ENCODE data around the gene TCF20.
A peak's percentile ranks its signal among the peaks of the same experiment; 100 is the strongest.

The TCF20 gene

DNA sequence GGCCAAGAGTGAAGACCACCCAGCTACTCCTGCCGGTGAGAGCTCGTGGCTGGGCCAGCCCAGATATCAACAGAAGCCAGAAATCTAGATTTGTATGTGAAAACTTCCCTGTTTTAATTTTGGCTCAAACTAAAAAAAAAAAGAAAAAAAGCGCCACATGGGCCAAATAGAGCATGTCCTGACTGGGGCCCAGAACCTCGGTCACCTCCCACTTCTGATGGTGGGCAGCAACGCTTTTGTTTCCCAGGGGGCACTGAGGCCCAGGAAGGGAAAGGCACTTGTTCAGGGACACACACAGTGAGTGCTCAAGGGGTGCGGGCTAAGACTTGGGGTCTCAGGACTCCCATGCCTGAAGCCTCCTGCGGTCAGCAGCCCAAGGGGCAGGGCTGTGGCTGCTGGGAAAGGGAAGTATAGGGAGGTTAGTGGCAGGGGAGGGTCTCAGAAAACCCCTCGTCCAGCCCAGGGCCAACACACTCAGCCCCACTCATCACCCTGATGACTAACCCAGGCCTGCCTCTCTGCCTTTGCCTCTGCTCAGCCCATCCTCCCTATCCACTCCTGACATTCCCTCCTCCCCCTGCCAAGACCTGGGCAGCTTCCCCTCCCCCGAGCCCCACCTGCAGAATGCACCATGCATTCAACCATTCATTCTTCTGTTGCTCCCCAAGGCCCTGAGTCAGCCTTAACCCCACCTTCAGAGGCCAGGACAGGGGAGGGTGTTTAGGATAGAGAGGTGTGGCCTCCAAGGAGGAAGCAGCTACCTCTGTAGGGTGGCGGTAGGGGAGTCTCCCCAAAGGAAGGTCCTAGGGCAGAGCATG lies 30.0 kb upstream of the TCF20 start:
- peak in 1 of 2 donors; percentile 15 for DNase-seq

DNA sequence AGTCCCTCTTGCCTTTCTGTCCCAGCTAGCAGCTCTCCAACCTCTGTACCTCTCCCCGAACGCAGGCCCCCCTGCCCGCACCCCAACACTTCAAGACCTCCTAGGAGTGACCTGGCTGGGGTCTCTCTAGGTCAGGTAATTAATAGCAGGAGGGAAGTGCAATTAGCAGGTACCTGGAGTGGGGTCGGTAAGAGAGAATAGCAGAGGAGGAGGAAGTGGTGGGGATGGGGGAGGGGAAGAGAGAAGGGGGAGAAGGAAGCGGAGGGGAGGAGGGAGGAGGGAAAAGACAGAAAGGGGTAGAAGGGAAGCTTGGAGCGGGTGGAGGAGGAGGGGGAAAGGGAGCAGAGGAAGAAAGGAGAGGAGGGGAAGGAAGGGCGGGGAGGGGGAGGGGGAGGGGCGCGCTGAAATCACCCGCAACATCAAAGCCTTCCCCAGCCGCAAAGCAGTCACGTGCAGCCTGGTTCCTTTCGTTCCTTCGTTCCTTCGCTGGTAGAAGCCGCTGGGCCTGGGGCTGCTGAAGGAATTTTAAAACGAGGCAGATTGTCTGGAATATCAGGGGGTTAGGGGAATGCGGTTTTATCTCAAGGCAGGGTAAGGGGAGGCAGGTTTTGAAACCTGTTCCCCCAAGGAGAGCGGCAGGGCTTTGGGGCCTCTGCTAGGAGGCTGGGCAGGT lies 29.3 kb upstream of the TCF20 start:
- DNase-seq = no peak

DNA sequence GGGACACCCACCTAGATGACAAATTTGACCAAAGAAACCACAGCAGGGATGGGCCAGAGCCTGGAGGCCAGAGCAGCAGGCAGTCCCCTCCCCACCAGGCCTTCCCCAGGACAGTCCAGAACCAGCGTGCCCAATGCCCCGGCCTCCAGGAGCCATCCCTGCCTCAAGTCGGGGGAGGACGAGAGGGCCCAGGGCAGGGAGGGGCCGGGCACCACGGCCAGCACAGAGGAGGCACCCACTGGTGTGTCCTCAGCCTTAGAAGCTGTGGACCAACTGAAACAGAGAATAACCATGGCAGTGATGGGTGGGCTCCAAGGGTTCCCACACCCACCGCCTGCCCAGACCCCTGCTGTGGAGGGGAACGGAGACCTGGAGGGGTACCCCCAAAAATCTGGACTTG lies 28.3 kb upstream of the TCF20 start:
- no peak for DNase-seq

DNA sequence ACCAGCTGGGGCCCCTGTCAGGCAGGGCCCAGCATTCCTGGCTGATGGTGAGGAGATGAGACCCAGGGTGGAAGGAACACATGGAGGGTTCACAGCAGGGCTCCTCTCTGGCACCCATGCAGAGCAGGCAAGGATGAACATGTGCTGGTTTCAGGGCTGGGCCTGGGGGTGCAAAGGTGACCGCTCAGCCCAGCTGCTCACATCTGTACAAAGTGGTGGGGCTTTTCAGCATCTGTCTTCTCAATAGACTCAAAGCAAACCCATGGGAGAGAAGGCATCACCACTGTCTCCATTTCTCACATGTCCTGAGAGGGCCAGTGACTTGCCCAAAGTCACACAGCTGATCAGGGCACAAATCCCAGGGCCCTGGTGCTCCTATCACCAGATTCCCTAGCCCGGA lies 27.3 kb upstream of the TCF20 start:
- DNase-seq = no peak

DNA sequence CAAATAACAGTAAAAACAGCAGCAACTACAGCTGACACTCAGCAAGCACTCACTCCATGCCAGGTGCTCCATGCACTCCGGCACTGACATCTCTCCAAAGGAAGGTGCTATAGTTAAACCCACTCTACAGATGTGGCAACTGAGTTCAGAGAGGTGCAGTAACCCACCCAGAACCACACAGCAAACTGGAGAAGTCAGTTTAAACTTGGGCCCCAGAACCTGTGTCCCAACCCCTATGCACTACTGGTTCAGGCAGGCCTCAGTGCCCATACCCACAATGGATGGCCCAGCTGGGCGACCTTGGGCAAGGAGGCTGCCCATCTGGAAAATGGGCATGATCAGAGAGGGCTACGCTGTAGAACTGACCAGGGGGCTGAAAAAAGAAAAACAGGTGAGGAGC lies 26.4 kb upstream of the TCF20 start:
- no peak for DNase-seq

DNA sequence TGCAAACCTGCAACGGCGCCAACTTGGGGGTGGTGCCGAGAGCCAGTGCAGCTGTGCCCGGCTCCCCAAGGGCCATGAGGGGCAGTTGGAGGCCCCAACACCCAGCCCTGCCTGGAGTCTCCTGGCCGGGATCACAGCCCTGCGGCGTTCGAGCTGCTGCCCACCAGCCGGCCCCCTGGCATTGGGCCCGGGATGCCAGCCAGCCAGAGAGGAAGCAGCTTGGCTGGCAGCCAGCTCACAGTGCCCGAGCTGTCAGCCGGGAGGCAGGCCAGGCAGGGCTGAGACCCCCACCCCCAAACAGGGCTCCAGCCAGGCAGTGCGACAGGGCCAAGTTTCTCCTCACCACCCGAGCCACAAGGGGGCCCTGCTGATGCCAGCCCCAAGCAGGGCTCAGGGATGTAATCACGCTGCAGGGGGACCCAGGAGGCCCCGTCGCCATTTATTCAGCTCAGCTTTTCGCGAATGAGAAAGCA lies 26.0 kb upstream of the TCF20 start:
- DNase-seq = no peak

DNA sequence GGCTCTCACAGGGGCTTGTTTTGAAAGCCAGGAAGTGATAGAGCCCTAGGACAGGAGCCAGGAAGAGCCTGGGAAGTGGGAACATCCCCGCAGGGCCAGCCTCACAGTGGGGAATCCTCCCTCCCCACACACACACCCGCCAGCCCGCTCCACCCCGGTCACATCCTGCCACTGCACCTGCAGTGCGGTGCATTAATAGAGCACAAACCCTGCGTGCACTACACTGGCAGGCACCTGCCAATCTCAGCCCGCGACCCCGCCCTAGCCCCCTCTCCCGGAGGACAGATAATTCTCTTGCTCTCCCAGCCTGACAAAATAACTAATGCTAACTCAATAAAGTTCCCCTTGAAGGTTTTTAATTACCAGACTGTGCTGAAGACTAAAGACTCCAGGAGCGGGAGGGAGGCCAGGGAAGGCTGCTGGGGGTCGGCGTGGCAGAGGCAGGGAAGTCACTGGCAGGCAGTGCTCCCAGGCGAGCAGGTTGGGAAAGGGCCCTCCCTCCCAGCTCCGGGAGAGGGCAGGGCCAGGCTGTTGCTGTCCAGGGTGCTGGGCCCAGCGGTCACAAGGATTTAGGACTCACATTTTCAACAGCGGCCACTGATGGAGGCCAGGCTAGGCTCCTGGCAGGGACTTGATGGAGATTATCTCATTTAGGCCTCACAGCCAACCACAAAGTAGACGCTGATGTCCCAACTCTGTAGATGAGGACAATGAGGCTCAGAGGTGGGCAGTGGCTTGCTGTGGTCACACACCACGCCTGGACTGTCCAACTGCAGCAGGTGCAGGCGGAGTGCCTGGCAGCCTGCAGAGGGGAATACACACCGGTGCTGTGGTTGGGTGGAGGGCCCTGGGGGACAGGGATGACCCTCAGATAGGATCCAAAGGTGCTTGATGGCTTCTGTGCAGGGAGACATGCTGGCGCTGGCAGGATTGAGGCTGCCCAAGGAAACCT lies 23.9 kb upstream of the TCF20 start:
- DNase-seq = peak in 1 of 2 donors; percentile 20

DNA sequence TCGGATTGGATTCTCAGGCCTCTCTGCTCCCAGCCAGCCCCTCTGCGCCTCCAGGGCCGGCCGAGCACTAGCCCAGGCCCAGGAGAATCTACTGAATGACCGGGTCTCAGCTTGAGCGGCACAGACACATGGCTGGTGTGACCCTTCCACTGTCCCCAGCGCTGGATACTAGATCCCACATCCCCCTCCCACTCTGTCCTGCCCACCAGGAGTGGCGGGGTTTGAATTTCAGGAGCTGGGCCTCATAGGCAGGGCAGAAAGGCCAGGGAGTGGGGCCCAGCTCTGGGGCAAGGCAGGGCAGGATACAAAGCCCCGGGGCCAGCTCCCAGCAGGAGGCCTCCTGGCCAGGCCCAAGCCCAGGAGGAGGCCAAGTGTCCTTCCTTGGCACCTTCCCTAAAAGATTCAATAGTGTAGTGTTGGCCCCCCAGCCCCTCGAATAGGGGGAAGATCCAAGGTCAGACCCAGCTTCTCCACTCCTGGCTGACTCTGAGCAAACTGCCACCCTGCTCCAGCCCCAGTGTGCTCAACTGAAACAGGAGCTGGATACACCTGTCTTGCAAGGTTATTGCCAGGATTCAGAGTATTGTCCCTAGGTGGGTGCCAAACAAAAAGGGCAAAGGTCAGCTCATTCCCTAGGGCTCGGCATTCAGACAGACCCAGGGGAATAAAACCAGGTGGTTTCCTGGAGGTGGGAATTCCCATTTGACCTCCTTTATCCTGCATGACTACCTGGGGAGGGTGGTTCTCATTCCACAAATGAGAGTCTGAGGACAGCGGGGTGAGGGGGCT lies 22.5 kb upstream of the TCF20 start:
- no peak for DNase-seq

DNA sequence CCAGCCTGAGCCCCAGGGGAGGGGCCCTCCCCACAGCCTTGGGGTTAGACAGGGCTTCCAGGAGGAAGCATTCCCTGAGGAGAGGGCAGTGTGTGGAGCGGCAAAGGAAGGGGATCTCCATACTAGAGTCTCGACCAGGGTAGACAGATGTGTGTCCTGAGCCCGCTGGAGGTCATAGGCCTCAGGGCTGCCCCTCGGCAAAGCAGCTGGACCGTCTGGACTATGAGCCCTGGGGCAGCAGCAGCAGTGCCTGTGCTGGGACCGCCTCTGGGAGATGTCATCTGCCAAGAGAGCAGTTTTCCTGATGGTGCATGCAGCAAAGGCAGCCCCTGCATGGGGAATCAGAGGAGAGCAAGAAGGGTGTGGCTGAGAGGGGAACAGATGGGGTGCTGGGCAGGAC lies 20.8 kb upstream of the TCF20 start:
- DNase-seq = no peak

DNA sequence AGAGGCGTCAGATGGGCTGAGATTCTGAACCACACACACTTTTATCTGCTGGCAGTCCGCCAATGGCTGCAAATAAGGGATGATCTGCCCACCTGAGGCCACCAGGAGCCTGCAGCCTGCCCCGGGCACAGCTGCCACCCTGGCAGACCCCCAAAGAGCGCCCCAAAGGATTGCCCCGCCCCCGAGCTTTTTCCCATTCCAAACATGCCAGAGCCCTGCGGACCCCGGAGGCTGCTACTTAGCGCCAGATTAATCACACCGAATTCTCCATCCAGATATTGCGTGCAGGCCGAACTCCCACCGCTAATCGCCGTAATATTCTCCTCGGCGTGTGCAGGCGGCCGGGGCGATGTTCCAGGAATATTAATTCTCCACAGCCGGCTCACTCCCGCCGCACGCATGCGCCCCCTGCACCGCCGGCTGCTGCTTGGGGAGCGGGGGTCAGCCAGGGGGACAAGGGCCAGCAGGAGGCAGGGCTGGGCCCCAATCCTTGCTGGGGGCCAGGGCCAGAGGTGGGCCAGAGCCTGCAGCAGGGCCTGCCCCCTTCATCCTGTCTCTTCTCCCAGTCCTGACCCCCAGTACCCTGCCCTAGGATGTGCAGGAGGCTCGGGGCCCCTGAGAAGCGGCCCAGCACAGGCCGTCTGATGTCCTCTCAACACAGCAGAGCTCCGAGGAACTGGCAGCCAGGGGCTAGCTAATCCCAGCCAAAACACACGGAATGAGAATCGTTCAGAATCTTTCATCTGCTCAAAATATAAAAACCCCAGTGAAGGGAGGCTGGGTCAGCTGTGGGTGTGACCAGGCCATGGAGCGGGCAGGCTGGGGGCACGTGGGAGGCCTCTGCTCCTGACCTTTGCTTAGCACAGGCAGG lies 19.5 kb upstream of the TCF20 start:
- no peak for DNase-seq

DNA sequence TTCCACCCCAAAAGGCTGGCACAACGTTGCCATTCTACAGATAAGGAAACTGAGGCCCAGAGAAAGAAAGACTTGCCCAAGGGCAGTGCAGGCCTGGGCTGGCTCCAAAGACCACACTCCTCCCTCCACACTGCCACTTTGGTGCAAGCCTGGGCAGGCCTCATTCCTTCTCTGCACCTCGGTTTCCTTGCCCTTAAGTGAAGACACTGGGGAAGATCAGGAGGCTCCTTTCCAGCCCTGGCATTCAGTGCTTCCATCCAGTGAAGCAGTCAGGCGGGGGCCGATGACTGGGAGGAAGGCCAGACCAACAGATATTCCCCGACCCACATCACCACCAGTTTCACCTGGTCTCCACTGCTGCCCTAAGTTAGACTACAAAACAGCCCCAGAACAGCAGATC lies 18.3 kb upstream of the TCF20 start:
- no peak for DNase-seq

DNA sequence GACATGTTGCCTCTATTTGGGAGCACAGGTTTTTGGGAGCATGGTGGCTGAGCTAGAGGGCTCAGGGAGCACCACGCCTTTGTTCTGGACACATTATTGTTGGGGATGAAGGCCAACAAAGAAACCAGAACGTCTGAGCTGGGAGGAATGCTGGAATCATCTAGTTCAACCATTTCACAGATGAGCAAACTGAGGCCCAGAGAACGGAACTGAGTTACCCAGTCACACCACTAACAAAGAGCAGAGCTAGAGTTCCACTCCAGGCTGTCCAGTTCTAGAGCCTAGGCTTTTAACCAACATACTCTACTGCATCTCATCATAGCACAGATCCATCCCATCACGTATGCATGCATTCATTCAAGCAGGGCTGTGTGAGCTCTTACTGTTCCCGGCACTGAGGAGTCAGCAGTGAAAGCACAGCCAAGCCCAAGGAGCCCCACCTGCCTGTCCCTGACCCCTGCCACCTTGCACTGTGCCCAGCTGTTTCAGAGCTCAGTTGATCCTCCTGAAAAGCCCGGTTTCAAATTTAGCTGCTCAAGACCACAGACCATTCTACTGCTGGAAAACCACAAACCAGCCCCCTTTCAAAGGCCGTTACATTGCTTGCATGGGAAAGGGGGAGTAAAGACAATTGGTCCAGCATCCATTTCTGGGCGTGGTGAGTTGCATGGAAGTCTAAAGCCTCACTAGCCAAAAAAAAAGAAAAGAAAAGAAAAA lies 16.9 kb upstream of the TCF20 start:
- no peak for DNase-seq

DNA sequence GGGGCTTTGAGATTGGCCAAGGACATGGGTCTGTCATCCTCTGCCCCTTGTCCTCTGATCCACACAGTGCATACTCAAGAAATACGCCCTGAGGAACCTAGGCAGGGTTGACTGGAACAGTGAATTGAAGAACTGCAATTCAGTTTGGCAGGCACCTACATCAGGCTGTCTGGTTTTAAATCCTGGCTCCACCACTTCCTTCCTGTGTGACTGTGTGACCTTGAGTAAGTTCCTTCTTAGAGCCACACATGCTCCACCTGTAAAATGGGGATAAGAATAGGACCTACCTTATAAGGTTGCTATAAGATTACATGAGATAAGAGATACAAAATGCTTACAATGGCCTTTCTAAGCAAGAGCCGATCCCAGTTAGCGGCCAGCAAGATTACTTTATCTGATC lies 15.8 kb upstream of the TCF20 start:
- no peak for DNase-seq

DNA sequence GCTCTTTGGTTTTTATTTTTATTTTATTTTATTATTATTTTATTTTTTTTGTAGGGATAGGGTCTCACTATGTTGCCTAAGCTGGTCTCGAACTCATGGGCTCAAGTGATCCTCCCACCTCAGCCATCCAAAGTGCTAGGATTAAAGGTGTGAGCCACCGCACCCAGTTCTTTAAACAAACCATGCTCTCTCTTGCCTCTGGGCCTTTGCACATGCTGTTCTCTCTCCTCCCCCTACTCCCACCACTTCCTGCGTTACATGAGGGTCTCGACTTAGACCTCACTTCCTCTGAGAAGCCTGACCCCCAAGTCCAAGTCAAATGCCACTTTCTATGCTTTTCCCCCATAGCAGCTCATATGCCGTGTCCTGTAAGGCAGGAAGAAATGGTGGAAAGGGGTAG lies 15.2 kb upstream of the TCF20 start:
- no peak for DNase-seq

DNA sequence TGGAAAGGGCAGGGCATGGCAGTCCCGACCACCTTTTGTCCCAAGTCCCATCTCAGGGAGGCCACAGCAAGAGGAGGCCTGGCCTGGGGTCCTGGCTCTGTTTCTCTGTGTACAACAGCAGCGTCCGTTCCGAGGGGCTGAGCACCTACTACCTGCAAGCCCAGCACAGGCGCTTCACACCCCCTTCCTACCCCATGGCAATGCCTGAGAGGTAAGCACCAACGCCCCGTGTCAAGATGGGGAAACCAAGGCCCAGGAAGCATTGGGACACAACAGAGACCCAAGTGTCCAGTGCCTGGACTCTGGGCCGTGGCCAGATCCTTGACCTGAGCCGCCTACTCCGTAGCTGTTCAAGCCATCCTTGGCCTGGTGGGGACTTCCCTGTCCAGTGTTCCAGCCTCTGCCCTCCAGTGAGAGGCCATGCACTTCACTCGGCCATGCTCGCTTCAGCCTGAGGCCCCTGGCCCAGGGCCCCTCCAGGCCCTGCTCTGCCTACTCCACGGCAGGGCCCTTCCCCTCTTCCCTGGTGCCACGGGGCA lies 14.3 kb upstream of the TCF20 start:
- DNase-seq = no peak

DNA sequence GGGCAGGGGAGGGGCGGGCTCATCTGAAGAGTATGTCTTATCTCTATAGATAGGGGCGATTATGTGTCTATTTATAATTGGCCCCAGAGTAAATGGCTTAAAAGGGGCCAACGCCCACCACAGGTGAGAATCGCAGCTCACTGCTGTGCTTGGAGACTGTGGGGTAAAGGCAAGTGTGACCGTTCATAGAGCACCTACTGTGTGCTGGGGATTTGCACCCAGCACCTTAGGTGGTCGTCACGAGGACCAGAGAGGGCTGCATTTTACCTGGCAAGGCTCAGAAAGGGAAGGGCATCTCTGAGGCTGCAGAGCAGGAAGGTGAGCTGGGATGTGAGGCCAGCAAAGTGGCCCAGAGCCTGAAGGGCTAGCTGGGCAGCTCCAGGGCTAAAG lies 13.7 kb upstream of the TCF20 start:
- no peak for DNase-seq

DNA sequence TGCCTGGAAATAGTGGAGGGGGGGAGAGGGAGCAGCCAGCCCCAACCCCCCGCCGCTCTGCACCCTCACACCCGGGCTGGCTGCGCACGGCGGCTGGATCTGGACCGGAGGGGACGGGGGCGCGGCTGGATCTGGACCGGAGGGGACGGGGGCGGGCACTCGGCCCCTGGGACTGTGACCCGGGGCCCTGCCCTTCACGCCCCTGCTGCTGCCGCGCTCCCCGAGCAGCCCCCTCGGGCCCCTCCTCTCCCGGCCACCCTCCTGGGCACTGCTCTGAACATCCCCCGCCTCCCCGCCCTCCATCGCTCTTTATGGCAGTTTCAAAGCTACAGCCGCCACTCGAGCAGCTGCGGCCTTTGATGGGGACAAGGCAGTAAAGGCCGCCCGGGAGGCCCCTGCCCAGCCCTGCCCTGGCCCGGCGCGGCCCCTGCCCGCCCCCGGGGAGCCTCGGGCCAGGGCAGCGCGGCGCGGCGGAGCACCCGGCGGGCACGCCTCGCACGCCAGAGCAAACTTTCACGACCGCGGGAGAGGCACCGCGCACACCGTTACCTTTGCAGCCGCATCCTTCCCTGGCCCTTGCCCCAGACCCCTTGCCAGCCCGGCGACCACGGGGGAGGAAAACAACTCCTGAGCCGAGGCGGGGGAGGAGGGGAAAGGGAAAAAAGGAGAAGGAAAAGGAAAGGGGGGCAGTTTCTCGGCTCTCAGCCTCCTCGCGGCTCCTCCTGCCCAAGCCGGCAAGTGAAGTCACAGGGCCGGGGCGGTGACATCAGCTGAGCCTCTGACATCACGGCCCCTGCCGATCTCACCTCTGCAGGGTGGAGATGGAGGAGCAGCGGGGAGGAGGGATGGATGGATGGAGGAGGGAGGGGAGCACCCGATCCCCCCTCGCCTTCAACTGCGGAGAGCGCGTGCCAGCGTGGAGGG lies 13.1 kb upstream of the TCF20 start:
- DNase-seq = no peak

DNA sequence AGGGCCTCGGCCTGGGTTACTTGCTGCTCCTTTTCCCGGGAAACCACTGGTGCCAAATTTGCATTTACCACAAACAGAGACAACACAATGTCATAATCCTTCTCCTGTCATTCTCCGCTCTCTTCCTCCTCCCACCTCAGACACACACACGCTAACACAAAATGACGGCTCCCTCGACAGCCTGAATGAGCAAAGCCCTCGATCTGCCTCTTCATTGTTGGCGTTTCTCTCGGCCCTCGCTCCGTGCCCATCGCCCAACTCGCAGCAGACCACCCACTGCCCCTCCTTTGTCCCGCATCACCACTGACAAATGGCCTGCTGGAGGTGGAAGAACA lies 12.5 kb upstream of the TCF20 start:
- DNase-seq = peak; percentile 18 to 19

DNA sequence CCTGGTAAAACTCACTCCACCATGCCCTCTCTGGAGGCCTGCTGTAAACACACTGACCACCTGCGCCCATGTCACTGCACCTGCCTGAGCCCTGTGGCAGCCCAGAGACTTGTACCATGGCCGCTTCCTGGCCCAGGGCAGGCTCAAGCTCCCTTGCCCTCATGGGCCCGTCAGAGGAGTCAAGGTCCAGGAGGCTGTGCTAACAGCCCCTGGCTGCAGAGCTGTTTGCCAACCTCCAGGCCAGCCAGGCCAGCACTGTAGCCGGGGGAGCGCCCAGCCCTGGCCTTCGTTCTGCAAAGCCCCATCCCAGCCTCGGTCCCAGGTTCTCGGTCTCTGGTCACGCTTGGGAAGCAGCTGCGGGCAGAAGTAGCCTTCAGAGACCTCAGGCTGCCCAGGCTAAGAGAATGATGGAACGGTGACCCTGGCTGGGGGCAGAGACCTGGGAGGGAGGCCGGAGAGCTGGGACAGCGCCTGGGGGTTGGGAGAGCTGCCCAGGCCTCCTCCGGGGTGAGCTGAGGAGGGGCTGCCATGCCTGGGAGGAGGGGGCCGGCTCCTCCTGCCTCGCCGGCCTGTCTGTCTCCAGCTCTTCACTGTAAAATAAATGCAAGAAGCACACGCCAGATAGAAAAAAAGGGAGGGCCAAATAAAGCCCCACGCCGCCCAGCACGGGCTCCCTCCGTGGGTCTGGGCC lies 11.9 kb upstream of the TCF20 start:
- DNase-seq = no peak
